Measurements from ENCODE around the gene GABPB1. TPM values are rescaled to one million over a fixed set of nuclear protein-coding genes. Genes with fewer than 3 reads are reported as not detected.

GABPB1 gene
- total RNA-seq, 2 donors from 2014 or later = 13.6 to 15.7 TPM

DNA sequence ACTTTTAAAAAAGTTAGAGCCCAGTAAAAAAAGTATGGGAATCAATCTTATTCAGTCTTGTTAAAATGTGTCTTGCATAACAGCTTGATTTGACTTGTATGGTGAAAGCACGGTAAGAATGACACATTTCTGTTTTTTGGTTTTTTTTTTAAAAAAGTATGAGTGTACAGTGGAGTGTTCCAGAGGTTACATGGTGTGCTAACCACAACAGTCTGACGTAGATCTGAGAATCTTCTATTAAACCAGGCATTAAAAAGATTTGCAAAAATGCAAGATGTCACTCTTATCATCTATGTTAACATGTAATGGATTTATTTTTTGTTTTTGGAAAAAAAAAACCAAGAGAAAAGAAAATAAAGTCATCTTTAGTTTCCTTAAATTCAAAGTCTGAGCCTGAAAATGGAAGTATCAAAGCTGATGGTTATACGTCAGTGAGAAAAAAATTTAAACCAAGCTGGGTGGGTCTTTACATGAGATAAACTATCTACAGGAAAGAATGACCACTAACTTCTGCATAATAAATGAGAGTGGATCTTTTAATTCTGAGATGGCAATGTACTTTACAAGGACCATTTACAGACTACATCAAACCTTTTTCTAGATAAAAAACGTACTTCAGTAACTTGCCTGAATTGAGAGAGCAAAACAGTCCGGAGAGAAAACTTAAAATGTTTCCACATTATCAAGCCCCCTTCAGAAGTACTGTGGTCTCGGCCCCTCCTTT is 1.6 kb downstream of the GABPB1 start:
- peak overlapping the region; percentile 100 for H3K27ac ChIP-seq
- H3K27me3 ChIP-seq = no peaks in the 10 kb centered on the region
- no peaks in the 10 kb centered on the region for H3K36me3 ChIP-seq
- H3K4me3 ChIP-seq = peak overlapping the region; percentile 97
- intact Hi-C loops (cut with DNase I) = no loop called here
- TF ChIP-seq, protein P1, sequence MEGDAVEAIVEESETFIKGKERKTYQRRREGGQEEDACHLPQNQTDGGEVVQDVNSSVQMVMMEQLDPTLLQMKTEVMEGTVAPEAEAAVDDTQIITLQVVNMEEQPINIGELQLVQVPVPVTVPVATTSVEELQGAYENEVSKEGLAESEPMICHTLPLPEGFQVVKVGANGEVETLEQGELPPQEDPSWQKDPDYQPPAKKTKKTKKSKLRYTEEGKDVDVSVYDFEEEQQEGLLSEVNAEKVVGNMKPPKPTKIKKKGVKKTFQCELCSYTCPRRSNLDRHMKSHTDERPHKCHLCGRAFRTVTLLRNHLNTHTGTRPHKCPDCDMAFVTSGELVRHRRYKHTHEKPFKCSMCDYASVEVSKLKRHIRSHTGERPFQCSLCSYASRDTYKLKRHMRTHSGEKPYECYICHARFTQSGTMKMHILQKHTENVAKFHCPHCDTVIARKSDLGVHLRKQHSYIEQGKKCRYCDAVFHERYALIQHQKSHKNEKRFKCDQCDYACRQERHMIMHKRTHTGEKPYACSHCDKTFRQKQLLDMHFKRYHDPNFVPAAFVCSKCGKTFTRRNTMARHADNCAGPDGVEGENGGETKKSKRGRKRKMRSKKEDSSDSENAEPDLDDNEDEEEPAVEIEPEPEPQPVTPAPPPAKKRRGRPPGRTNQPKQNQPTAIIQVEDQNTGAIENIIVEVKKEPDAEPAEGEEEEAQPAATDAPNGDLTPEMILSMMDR (IDR thresholded peaks at IDR 0.05) = no peak
- DNase-seq = no peak
- no peaks in the 10 kb centered on the region for H3K4me1 ChIP-seq
- no peaks in the 10 kb centered on the region for H3K9me3 ChIP-seq
- H3K9ac ChIP-seq (ENCODE audit: low read depth in 2 of 2, low read length in 2 of 2) = peak overlapping the region; percentile 95 to 100

DNA sequence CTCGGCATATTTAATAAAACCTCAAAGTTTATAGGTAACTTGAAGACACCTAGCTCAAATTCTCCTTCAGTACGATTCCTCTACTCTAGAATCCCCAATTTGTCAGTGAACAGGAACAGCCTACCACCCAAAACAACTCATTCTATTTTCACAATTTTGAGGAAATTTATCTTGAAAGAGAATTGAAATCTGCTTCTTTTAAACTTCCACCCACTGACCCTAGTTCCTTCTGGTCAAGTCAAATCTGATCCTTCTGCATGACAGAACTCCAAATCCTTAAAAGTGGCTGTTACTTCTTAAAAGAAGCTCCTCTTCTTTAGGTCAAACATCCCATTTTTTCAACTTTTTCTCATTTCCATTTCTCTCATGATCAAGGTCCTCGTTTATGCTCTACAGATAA is 4.4 kb downstream of the GABPB1 start:
- Histone ChIP-seq H3K36me3 (no peaks in the 10 kb centered on the region), H3K27me3 (no peaks in the 10 kb centered on the region), H3K9me3 (no peaks in the 10 kb centered on the region), H3K9ac (ENCODE audit: low read depth in 2 of 2, low read length in 2 of 2) (no peak overlapping the region), H3K4me3 (no peak overlapping the region), H3K4me1 (no peaks in the 10 kb centered on the region), H3K27ac (no peak overlapping the region)
- DNase-seq = no peak
- TF ChIP-seq, protein P1 (IDR thresholded peaks at IDR 0.05) = no peak
- intact Hi-C loops (cut with DNase I) = no loop called here

DNA sequence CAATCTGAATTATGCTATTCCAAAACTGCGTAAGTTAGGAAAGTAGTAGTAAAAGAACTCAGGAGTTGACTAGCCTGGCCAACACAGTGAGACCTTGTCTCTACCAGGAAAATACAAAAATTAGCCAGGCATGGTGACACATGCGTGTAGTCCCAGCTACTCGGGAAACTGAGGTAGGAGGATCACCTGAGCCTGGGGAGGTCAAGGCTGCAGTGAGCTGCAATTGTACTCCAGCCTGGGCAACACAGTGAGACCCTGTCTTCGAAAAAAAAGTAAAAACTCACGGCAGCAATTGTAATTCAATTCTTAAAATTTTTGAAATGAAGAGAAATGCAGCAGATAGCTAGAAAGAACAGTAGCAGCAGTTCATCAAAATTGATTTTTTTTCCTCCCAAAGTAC is 9.7 kb downstream of the GABPB1 start:
- no peaks in the 10 kb centered on the region for H3K4me1 ChIP-seq
- TF ChIP-seq, protein P1 (IDR thresholded peaks at IDR 0.05) = no peak
- no peak for DNase-seq
- H3K9ac ChIP-seq (ENCODE audit: low read depth in 2 of 2, low read length in 2 of 2) = no peak overlapping the region
- no peaks in the 10 kb centered on the region for H3K9me3 ChIP-seq
- no peaks in the 10 kb centered on the region for H3K27me3 ChIP-seq
- intact Hi-C loops (cut with DNase I) = no loop called here
- H3K4me3 ChIP-seq = no peak overlapping the region
- no peak overlapping the region for H3K27ac ChIP-seq
- H3K36me3 ChIP-seq = no peaks in the 10 kb centered on the region

DNA sequence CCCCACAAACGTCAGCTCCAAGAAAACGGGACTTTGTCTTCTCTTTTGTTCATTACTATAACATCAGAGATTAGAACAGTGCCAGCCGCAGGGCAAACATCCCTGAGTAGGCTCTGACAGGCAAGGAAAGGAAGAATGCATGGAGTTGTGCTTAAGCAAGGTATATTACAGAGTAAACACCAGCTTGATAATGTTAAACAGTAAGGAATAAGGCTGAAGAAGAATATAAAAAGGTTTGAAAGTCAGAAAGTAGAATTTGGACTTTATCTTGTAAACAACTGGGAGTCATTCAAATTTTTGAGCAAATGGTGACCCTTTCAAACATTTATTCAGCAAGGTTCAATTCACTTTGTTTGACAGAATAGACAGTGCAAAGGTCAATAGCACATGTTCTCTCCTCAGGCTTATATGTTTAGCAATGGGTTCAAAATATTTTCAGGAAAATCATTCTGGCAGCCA is 11.0 kb downstream of the GABPB1 start:
- DNase-seq = peak; percentile 65

DNA sequence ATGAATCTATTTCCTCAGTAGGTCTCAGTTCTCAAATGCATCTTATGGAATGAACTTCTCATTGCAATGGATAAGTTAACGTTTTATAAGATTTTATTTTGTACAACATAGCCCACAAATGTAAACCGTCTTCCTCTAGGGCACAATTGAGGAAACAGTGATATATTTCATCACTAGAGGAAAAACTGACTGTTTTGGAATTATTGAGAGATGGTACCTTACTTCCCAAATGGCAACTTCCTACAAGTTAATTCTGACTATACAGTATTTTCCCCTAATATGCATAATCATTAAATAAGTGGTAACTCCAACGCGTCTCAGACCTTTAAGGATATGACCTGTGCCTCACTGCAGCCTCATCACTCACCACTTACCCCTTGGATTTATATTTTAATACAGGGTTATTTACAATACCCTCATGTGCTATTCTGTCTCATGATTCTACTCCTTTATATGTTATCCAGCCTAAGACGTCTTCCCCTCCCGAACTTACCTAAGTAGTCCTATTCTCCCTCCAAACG is 13.3 kb downstream of the GABPB1 start:
- DNase-seq = no peak
- no peak overlapping the region for H3K27ac ChIP-seq
- H3K9ac ChIP-seq (ENCODE audit: low read depth in 2 of 2, low read length in 2 of 2) = no peak overlapping the region
- H3K27me3 ChIP-seq = no peaks in the 10 kb centered on the region
- TF ChIP-seq, protein P1 (IDR thresholded peaks at IDR 0.05) = no peak
- intact Hi-C loops (cut with DNase I) = no loop called here
- H3K9me3 ChIP-seq = no peaks in the 10 kb centered on the region
- H3K4me1 ChIP-seq = no peaks in the 10 kb centered on the region
- no peak overlapping the region for H3K4me3 ChIP-seq
- H3K36me3 ChIP-seq = no peaks in the 10 kb centered on the region

More for the DNA sequence above, 11.0 kb downstream of the GABPB1 start:
- Histone ChIP-seq H3K9ac (ENCODE audit: low read depth in 2 of 2, low read length in 2 of 2) (no peak overlapping the region), H3K4me1 (no peaks in the 10 kb centered on the region), H3K27ac (peak overlapping the region; percentile 10), H3K27me3 (no peaks in the 10 kb centered on the region), H3K9me3 (no peaks in the 10 kb centered on the region), H3K4me3 (no peak overlapping the region), H3K36me3 (no peaks in the 10 kb centered on the region)
- TF ChIP-seq, protein P1 (IDR thresholded peaks at IDR 0.05) = no peak
- intact Hi-C loops (cut with DNase I) = no loop called here

Measured in colonic mucosa (tissue), 4 donors.